ENCODE data around the gene LCK. TPM values are rescaled to one million over a fixed set of nuclear protein-coding genes. Genes with fewer than 3 reads are reported as not detected.

The LCK gene
- total RNA-seq, 3 donors from 2014 or later (not counting 1 experiment from before 2014, with no cell fraction given) = 180 to 227 (median 215) TPM

DNA sequence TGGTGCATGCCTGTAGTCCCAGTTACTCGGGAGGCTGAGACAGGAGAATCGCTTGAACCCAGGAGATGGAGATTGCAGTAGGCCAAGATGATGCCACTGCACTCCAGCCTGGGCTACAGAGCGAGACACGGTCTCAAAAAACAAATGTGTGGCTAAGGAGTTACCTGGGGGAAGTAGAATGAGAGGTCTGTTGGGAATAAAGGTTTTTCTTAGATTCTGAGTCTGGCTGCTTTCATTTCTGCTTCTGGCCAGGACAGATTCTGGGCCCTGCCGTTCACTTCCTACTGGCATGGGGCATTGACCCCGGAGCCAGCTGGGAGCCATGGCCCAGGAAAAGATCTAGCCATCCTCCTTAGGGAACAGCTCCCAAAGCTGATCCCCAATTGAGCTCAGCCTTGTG lies 42.6 kb upstream of the LCK start:
- H3K9me3 Mint-ChIP-seq = no peaks in the 10 kb centered on the region
- no peak for DNase-seq
- TF ChIP-seq, protein P1, sequence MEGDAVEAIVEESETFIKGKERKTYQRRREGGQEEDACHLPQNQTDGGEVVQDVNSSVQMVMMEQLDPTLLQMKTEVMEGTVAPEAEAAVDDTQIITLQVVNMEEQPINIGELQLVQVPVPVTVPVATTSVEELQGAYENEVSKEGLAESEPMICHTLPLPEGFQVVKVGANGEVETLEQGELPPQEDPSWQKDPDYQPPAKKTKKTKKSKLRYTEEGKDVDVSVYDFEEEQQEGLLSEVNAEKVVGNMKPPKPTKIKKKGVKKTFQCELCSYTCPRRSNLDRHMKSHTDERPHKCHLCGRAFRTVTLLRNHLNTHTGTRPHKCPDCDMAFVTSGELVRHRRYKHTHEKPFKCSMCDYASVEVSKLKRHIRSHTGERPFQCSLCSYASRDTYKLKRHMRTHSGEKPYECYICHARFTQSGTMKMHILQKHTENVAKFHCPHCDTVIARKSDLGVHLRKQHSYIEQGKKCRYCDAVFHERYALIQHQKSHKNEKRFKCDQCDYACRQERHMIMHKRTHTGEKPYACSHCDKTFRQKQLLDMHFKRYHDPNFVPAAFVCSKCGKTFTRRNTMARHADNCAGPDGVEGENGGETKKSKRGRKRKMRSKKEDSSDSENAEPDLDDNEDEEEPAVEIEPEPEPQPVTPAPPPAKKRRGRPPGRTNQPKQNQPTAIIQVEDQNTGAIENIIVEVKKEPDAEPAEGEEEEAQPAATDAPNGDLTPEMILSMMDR (IDR thresholded peaks at IDR 0.05) = no peak
- H3K4me1 Mint-ChIP-seq = peaks cover 13 to 25% of the 10 kb centered on the region in 2 donors
- WGBS (ENCODE audit: insufficient coverage) = 81% methylated on average over 6 of the region's 6 CpGs
- no peak overlapping the region for H3K4me3 ChIP-seq (ENCODE audit: low read length)
- H3K27ac ChIP-seq (ENCODE audit: low read length) = no peak overlapping the region
- H3K36me3 ChIP-seq (ENCODE audit: control insufficient read depth, insufficient read depth, low read length) = peaks cover 9% of the 10 kb centered on the region
- H3K27me3 Mint-ChIP-seq (ENCODE audit: low read depth in 2 of 2) = no peaks in the 10 kb centered on the region
- intact Hi-C loops (cut with micrococcal nuclease) = no loop called here
- no peak overlapping the region for H3K27ac Mint-ChIP-seq
- H3K27me3 ChIP-seq (ENCODE audit: control insufficient read depth, insufficient read depth, low read length) = no peaks in the 10 kb centered on the region
- H3K4me3 Mint-ChIP-seq = no peak overlapping the region
- H3K36me3 Mint-ChIP-seq = no peaks in the 10 kb centered on the region
- no peaks in the 10 kb centered on the region for H3K9me3 ChIP-seq (ENCODE audit: control insufficient read depth, insufficient read depth, low read length)
- no peak for ATAC-seq
- H3K4me1 ChIP-seq (ENCODE audit: control insufficient read depth, insufficient read depth, low read length) = peaks cover 28% of the 10 kb centered on the region

DNA sequence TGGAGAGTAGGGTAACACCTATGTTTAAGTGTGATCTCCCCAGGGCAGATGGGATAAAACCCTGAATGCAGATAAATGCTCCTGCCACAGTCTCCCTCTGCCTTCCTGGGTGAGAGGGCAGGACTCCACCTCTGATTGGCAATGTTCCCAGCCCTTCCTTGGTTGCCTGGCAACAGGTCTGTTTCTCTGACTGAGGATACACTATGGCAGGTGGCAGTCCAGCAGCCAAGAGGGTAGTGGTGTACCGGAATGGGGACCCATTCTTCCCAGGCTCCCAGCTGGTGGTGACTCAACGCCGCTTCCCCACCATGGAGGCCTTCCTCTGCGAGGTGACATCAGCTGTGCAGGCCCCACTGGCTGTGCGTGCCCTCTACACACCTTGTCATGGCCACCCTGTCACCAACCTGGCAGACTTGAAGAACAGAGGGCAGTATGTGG lies 42.2 kb upstream of the LCK start, which contains the start of gene DCDC2B:
DCDC2B (plus strand) TSS at position 199 of the 438 bp plus-strand sequence; CDS start at position 204, 5 bp downstream.
- intact Hi-C loops (cut with micrococcal nuclease) = no loop called here
- DNase-seq (no peak), ATAC-seq (no peak)
- Mint-ChIP-seq H3K27ac (peak within 1 kb of the TSS in 1 of 2 donors; percentile 56), H3K9me3 (no peaks in the 10 kb centered on the region), H3K27me3 (ENCODE audit: low read depth in 2 of 2) (no peaks in the 10 kb centered on the region), H3K4me3 (no peak within 1 kb of the TSS), H3K36me3 (no peaks in the 10 kb centered on the region), H3K4me1 (peaks cover 8 to 20% of the 10 kb centered on the region in 2 donors)
- TF ChIP-seq, protein P1 (IDR thresholded peaks at IDR 0.05) = no peak
- Histone ChIP-seq H3K9me3 (ENCODE audit: control insufficient read depth, insufficient read depth, low read length) (no peaks in the 10 kb centered on the region), H3K27me3 (ENCODE audit: control insufficient read depth, insufficient read depth, low read length) (no peaks in the 10 kb centered on the region), H3K4me3 (ENCODE audit: low read length) (no peak within 1 kb of the TSS), H3K27ac (ENCODE audit: low read length) (no peak within 1 kb of the TSS), H3K4me1 (ENCODE audit: control insufficient read depth, insufficient read depth, low read length) (peaks cover 28% of the 10 kb centered on the region), H3K36me3 (ENCODE audit: control insufficient read depth, insufficient read depth, low read length) (peaks cover 7% of the 10 kb centered on the region)
- 92% methylated on average over 5 of the region's 5 CpGs for WGBS (ENCODE audit: insufficient coverage)

DNA sequence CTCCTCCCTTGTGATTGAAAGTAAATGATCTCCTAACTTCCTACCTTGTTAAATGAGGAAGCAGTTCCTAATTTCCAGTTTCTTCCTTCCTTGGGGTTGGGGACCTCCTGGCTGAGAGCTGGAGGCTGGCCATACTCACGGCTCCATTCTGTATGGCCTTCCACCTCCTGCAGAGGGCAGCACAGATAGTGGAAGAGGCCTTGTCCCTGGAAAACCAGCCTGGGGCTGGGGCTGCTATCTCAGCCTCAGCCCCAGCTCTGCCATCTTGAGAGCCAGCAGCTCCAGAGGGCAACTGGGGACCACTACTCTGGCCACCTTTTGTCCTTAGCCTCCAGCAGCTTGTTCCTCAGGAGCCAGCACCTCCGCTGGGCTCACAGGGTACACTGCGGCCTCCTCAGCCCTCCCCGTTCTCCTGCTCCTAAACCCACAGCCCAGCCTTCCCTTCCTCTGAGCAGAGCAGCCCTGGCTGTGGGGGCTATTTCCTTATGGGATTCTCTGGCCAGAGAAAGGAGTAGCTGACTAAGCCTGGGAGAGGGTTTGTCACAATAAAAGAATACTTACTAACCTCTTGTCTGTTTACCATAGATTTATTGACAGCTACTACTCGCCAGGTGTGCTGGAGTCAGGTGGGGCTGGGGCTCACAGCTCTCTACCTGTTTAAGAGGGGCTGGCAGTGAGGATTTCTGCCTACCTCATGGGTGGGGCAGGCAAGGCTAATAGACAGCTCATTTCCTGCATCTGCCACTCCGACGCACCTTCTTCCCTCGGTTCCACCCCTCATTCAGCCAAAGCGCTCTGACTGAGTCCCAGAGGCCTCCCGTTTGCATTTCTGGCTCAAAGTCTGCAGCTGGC lies 35.2 kb upstream of the LCK start:
- DNase-seq (peak; percentile 35 to 79), ATAC-seq (peak; percentile 73 to 99 (median 92))
- H3K27me3 Mint-ChIP-seq (ENCODE audit: low read depth in 2 of 2) = no peaks in the 10 kb centered on the region
- H3K27ac Mint-ChIP-seq = no peak overlapping the region
- no peaks in the 10 kb centered on the region for H3K27me3 ChIP-seq (ENCODE audit: control insufficient read depth, insufficient read depth, low read length)
- no peaks in the 10 kb centered on the region for H3K9me3 Mint-ChIP-seq
- 88% methylated on average over 10 of the region's 10 CpGs for WGBS (ENCODE audit: insufficient coverage)
- H3K4me3 ChIP-seq (ENCODE audit: low read length) = no peak overlapping the region
- intact Hi-C loops (cut with micrococcal nuclease) = loop anchor here (1.0 to 5.0 kb wide), 2 partner anchors 36 to 198 kb away; partner anchors contain the start of gene LCK
- H3K36me3 ChIP-seq (ENCODE audit: control insufficient read depth, insufficient read depth, low read length) = peaks cover 35% of the 10 kb centered on the region
- no peaks in the 10 kb centered on the region for H3K9me3 ChIP-seq (ENCODE audit: control insufficient read depth, insufficient read depth, low read length)
- H3K4me1 Mint-ChIP-seq = peaks cover 5% of the 10 kb centered on the region in 2 donors
- H3K27ac ChIP-seq (ENCODE audit: low read length) = no peak overlapping the region
- H3K36me3 Mint-ChIP-seq = no peaks in the 10 kb centered on the region
- peaks cover 6% of the 10 kb centered on the region for H3K4me1 ChIP-seq (ENCODE audit: control insufficient read depth, insufficient read depth, low read length)
- TF ChIP-seq, protein P1 (IDR thresholded peaks at IDR 0.05) = peak; percentile 74
- H3K4me3 Mint-ChIP-seq = no peak overlapping the region
